Measurements from ENCODE around the gene MAP7.
"Not testable (repeated sequence)": the region's sequence is repeated elsewhere in the genome, so short reads cannot be mapped to it uniquely, and the experiment has no call there.

The MAP7 gene

DNA sequence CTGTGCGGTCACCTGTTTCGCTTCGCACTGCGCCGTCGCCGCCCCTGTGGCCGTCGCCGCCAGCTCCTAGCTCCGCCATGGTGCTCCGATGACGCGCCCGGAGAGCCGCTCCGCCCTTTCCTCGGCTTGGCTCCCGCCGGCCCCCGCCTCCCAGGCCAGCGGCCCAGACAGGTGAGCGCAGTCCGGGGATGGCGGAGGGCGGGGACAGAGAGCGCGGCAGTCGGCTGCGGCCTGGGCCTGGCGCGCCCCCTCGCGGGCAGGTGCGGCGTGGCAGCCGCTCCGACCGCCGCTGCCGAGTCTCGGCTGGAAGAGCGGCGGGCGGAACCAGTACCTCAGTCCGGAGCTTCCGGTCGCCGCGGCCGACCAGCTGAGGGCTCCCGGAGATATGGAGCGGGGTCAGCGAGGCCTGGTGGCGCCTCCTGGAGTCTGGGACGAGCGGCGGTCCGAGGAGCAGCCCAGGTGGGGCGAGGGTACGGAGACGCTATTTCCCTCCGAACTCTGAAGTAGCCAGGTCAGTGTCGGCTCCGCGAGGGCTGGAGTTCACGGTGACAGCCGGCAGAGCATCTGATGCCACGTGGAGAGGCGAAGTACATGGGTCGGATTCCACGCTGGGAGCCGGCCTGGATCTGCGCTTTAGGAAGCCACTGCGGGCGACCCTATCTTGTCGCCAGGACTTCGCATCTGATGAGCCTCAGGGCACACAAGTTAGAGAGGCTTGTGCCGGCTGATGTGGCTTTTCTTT, at the start of gene MAP7:
MAP7 (minus strand) TSS at position 93 of the 742 bp plus-strand sequence; CDS start at position 79, 14 bp downstream.
- peak; percentile 52 for DNase-seq

DNA sequence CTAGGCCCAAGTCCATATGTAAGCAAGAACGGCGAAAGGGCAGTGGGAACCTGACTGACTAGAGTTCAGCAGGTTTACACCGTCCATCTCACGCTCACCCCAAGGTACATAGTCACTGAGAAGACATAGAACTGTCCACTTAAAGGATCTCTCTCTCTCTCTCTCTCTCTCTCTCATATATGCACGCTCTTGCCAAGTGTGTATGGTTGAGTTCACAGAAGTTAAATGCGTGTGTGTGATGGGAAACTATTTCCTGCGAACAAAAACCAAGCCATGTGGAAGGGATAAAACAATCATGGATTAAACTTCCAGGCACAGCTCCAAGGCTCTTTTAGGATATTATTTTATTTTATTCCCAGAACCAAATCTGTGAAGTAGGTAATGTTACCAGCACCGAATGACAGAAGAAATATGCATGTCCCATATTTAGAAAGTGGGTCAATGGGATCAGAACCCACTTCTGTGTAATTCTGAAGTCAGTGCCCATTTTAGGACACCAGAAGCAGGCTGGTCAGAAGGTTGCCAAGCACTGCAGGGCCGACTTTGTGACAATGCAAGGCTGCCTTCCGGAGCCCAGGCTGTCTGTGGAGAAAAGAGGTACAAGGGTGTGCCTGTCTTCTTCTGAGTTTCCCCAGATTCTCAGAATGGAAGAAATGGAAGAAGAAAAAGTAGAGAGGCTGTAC, 49.2 kb upstream of the MAP7 start:
- DNase-seq = no peak

DNA sequence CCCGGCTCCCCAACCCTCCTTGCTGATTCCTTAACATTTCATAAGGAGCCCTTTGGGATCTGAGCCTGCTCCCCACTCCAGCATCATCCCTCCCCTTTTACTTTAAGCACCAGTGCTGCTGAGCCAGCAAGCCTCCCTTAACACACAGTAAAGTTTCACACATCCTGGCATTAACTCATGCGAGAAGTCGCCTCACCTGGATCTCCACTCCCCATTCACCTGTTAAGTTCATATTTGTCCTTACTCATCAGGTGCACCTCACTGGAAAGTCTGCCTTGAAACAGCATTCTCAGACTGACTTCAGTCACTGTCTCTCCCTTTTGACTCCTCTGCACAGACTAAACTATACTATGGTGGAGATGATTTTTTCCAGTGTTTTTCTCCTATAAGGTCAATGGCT, 47.8 kb upstream of the MAP7 start:
- no peak for DNase-seq

DNA sequence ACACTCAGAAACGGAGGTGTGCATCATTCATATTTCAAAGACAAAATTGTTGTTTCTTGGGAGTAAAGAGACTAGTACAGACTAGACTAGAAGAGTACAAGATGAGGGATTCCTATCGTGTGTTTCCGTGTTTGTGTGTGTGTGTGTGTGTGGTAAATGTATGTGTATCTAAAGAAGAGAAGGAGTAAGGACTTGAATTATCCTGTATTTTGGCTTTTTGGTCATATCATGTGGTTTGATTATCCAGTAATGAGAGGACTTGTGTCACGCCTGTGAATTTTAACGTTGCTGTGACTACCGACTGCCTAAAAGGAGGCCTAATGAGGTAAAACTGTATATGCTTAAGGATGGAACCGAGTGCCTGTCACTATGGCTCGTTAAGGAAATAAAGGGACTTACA, 44.4 kb upstream of the MAP7 start:
- no peak for DNase-seq

DNA sequence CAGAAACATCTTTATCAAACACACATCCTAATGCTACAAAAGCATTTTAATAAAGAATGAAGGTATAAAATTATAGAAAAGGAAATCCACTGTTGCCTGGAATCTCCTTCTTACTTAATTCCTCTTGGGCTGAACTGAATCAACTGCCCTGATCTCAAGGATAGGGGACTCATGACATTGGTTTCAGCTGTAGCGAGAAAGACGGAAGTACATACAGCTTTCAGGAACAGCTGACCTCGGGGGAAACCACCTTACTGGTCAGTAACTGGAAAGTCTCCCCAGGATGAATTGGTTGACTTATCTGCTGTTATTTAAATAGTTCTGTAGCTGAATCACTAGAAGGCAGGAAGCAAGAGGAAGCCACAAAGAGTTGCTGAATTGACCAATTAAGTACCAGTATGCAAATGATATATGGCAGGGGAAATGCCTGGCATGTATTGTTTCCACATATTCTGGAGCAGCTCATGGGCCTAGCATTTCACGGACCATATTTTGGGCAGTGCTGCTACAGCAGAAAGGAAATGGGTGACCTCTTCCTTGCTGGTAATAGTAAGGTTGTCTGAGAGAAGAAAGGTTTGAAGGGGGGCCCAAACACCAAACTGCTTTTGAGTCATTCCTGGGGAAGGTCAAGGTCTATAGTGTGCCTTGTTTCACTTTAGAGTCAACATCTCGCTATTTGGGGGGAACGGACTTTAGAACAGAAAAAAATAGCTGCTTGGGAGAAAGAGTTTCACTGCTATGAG, 43.7 kb upstream of the MAP7 start:
- no peak for DNase-seq

DNA sequence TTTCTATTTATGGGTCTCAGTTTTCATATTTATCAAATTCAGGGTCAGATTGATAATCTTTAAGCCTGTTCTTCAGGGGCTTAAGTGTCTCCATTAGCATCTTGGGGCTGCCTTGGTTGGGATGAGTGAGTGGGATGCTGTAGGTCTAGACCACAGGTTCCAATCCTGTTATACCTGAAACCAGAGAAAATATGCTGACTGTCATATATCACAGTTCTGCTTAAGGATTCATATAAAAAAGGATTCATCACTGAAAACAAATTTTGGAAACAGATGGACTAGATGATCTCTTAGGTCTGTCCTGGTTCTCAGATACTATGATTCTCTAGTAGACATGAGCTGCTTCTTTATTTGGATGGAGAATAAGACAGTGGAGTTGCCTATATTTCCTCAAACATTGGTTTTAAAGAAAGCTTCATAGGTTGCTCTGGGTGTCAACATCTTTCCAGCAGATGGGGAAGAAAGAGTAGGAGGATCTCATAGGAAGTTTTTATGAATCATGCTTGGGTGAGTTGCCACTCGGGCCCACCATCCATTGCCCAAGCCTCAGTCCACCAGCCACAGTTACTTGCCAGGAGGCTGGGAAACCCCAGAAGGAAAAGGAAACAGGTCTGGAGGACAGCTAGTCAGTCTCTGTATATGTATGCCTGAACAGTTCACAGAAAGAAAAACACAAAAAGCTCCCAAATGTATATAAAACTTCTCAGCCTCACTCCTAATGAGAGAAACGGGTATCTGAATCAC, 42.9 kb upstream of the MAP7 start:
- no peak for DNase-seq

DNA sequence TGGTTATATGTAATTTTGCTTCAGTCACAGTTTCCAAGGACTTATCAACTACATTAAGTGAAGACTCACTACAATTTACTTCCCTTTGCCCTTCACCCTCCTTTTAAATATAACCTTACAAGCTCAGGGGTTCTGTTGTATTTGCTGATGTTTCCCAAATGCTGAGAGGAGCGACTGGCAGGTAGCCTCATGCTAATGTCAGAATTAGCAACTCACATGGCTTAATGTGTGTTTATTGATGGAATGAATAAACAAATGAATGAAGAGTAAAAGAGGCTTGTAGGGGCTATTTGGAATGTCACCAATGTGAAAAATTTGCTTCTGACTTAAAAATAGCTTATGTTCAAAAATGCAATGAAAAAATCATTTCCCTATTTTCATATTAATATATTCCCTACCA, 41.4 kb upstream of the MAP7 start:
- no peak for DNase-seq

DNA sequence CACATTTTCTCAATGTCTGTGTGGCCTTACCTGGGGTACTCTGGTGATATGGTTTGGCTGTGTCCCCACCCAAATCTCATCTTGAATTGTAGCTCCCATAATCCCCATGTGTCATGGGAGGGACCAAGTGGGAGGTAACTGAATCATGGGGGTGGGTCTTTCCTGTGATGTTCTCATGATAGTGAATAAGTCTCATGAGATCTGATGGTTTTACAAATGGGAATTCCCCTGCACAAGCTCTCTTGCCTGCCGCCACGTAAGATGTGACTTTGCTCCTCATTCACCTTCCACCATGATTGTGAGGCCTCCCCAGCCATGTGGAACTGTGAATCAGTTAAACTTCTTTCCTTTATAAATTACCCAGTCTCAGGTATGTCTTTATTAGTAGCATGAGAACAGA, 40.6 kb upstream of the MAP7 start:
- DNase-seq = not testable (repeated sequence)

DNA sequence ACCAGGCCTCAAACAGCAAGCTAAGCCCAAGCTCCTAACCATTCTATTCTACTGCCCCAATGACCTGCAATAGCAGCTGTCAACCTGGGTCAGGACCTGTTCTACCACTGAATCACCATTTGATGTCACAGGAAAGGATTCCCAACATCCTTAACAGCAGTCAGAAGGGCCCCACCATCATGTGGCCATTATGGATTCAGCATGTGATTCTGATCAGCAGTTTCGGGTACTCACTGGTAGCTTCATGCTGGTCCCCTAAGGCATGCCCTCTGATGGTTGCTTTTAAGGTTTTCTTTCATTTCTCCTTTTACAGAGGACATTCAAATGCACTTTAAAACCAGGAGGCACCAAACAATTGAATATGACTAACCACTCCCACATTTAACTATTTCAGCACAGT, 37.3 kb upstream of the MAP7 start:
- no peak for DNase-seq

DNA sequence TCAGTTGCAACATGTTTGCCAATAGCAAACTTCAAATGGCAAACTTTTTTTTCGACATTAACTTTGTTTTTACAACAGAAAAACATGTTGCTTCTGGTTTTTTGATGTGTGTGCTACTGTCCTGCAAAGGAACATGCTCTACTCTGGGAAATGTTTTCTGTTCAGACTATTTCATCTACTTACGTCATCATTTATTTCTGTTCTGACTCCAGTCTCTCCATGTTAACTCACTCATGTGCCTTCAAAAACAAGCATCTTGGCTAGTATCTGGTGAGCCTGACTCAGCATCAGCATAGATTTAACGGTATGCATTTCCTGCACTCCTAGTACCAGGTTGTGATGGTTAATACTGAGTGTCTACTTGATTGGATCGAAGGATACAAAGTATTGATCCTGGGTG, 36.1 kb upstream of the MAP7 start:
- DNase-seq = no peak

DNA sequence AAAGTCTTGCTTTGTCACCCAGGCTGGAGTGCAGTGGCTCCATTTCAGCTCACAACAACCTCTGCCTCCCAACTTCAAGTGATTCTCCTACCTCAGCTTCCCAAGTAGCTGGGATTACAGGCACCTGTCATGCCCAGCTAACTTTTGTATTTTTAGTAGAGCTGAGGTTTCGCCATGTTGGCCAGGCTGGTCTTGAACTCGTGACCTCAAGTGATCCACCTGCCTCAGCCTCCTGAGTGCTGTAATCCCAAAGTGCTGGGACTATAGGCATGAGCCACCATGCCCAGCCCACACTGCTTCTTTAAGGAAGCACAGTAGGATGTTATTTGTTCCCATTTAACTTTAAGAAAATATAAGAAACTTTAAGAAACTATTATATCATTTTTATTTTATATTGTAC, 35.3 kb upstream of the MAP7 start:
- not testable (repeated sequence) for DNase-seq

DNA sequence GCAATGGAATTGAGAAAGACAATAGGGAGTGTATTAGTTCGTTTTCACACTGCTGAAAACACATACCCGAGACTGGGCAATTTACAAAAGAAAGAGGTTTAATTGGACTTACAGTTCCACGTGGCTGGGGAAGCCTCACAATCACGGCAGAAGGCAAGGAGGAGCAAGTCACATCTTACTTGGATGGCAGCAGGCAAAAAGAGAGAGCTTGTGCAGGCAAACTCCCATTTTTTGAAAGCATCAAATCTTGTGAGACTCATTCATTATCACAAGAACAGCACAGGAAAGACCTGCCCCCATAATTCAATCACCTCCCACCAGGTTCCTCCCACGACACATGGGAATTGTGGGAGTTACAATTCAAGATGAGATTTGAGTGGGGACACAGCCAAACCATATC, 34.1 kb upstream of the MAP7 start:
- DNase-seq = not testable (repeated sequence)

DNA sequence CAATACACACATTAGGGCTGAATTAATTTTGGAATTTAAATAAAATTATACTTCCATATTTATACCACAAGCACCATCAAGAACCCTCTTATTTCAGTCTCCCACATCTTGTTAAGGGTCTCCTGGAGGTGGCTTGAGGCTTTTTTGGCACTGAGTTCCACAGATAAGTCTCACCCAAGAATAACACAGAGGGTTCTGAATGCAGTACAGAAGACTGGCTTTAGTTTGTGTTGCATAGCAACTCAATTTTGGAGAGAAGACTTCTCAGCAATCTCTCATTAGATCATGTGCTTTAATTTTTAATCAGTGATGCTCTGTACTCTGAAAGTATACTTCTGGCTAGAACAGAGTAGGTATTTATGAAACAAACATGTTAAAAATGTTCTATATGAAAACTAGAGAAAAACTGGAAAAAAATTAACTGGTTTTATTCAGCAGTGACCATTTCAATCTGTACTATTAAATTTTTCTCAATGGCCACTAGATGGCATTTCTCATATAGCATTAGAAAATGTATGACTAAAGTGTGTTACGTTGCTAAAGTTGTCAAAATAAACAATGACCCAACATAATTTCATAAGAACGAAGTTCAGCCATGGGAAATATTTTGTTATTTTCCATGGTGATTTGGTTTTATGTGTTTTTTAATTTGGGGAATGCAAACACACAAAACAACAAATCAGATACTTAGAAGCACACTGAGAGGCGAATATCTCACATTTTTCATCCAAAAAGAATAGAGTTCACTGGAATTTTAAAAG, 32.7 kb upstream of the MAP7 start:
- no peak for DNase-seq

DNA sequence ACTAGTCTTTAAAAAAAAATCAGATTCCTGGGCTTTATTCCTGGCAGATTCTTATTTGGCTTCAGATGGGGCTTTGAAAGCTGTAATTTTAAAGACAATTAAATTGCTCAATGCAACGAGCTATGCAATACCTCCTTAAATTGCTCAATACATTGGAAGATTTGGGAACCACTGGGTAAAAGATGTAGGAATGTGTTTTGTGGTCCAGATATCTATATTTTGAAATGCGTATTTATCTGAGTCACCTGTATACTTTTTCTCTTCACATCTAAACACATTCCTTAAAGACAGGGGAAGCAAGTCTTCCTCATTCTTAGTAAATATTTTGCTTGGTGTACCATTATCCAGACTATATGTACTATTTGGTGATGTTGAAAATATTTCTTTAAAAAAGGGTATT, 29.6 kb upstream of the MAP7 start:
- no peak for DNase-seq

DNA sequence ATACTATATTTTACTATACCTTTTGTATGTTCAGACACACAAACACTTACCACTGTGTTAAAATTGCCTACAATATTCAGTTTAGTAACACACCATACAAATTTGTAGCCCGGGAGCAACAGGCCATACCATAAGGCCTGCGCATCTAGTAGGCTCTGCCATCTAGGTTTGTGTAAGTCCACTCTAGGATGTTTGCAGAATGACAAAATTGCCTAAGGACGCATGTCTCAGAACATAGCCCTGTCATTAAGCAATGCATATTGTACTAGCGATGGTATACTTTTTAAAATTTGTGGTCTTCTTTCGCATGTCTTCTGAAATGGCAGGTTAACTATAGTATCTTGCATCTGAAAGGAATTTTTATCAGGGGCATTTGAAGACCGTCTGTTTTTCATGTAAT, 26.6 kb upstream of the MAP7 start:
- no peak for DNase-seq

DNA sequence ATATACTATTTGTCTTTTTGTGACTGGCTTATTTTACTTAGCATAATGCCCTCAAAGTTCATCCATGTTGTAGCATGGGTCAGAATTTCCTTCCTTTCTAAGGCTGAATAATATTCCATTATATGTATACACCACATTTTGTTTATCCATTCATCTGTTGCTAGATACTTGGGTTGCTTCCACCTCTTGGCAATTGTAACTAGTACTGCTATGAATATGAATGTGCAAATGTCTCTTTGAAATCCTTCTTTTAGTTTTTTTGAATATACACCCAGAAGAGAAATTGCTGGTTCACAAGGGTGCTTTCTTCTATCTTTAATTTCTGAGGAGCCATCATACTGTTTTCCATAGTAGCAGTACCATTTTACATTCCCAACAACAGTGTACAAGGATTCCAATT, 21.3 kb upstream of the MAP7 start:
- DNase-seq = no peak

DNA sequence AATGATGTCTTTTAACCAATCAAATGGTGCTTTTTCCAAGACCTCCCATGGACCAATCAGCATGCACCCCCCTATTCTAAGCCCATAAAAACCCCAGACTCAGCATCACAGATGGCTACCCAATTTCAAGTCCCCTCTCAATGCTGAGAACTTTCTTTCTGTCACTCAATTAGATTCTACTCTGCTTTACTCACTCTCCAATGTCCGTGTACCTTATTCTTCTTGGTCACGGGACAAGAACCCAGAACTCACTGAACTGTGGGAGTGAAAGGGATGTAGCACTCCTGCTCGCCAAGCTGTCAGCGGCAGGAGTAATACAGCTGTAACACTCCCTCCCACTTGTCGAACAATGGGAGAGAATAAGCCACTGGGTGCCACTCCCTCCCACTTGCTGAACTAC, 20.8 kb upstream of the MAP7 start:
- no peak for DNase-seq

DNA sequence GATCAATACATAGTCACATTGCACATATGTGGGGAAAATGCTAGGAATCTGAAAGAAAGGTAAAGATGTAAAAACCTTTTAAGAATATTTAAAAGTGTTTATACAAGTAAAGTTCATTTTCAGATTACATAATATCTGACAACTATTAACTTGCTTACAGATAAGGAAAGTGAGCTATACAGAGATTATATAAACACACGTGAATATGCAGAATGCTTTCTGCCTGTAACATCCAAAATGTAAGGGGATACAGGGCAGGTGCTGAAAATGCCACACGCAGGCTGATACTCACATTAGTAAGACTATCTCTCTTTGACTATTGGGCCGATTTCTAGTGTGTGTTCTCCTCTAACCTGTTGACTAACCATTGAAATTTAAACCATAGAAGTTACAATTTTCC, 17.9 kb upstream of the MAP7 start:
- no peak for DNase-seq

DNA sequence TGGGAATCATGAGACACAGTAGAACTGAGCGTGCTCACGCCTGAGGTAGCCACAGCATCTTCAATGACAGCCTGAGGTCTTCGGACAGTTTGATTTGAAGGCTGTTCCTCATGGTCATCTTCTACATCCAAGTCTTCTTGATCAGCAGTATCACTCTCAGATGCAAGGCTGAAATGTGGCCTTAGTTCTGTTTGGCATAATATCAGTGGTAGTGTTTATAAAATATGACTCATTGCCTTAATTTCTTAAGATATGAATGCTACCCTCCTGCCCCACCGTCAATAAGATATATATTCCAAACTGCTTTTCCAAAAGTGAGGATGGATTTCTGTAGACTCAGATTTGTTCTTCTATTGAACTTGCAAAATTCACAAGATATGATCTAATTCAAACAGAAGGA, 17.5 kb upstream of the MAP7 start:
- DNase-seq = no peak

DNA sequence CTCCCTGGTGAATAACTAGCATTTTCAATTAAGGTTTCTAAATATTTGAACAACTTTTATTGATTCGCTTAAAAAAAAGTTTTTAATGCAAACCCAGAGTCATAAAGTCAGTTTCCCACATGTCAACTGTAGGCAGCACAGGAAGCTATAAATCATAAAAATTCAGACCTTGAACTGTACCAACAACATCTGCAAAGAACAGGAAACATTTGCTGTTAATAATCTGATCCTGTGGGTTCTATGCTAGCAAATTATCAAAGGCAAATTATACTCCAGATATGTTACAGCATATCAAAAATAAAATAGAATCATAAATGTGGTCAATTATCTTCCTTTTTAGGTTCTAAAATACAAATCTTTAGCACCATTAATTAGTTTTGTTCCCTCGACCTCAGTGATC, 16.6 kb upstream of the MAP7 start:
- no peak for DNase-seq

DNA sequence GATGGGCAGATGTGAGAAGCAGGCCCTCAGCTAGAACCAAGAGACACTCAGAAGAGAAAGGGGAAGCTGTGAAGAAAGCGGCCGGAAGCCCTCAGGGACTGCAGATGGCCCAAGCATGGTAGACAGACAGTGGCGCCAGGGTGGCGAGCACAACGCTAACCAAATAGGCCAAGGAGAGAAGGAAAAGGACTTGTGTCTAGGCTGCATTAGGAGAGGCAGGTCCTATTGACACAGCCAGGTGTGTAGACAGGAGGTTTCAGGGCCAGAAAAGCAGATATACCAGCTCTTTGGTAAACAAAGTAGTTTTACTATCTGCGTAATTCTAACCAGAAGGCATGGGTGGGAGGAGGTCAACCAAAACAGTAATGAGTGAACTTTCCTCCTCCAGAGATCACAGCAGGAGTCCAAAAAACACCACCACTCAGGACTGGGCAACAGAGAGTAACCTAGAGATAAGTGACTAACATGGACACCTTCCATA, 15.8 kb upstream of the MAP7 start:
- no peak for DNase-seq

DNA sequence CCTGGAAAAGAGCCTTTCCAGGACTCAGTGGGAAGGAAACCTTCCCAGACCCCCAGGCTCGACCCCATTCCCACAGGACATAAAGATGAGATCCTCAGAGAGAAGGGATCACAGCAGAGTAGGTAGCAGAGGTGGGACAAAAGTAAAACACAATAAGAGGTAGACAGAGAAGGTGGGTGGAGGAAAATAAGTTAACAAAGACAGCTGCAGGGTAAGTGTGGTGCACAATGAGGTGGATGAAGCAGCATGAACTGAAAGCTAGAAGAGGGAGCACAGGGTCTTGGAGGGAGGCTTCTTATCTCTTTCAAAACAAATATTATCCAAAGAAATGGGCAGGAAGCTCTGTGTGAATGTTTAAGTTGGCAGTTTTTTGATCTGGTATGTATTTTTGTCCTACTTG, 14.0 kb upstream of the MAP7 start:
- DNase-seq = no peak
